Gastroesophageal sphincter (tissue), 3 donors: ENCODE measurements around the gene RAMP1.
A peak's percentile ranks its signal among the peaks of the same experiment; 100 is the strongest.

Source experiments
- CTCF ChIP-seq, 4 experiments: fragments of 200-600 bp in 2 of 4; fragments of 450-650 bp in 2 of 4; sonication (generic) in 1 of 4; IDR thresholded peaks; one replicate each; pipeline ENCODE4 v1.5.1; 2017 to 2019; ENCODE audit warnings: antibody characterized with exemption in 4 of 4, mild to moderate bottlenecking in 2 of 4, moderate library complexity in 2 of 4
- POLR2A ChIP-seq, 2 donors: fragments of 450-650 bp; IDR thresholded peaks; one replicate each; pipeline ENCODE4 v1.6.1; 2017; ENCODE audit warnings: antibody characterized with exemption in 2 of 2, mild to moderate bottlenecking in 2 of 2, moderate library complexity in 1 of 2
- POLR2AphosphoS5 ChIP-seq: sonication (generic); formaldehyde crosslinking; IDR thresholded peaks from one replicate; pipeline ENCODE4 v1.6.1; 2017; ENCODE audit warnings: antibody characterized with exemption

GRCh38 chr2:237864940-237865622, 5.7 kb downstream of the RAMP1 start:
- peak in 1 of 4 experiments; percentile 13 for TF ChIP-seq CTCF (IDR thresholded peaks at IDR 0.05)
- TF ChIP-seq POLR2AphosphoS5 = peak; percentile 90
- no peak for TF ChIP-seq POLR2A (IDR thresholded peaks at IDR 0.05)
